ENCODE measurements around the gene ATP5IF1. TPM values are rescaled to one million over a fixed set of nuclear protein-coding genes. Genes with fewer than 3 reads are reported as not detected.
A peak's percentile ranks its signal among the peaks of the same experiment; 100 is the strongest.

Gene ATP5IF1
- total RNA-seq, 8 experiments from 2014 or later = 236 to 466 (median 385) TPM

DNA sequence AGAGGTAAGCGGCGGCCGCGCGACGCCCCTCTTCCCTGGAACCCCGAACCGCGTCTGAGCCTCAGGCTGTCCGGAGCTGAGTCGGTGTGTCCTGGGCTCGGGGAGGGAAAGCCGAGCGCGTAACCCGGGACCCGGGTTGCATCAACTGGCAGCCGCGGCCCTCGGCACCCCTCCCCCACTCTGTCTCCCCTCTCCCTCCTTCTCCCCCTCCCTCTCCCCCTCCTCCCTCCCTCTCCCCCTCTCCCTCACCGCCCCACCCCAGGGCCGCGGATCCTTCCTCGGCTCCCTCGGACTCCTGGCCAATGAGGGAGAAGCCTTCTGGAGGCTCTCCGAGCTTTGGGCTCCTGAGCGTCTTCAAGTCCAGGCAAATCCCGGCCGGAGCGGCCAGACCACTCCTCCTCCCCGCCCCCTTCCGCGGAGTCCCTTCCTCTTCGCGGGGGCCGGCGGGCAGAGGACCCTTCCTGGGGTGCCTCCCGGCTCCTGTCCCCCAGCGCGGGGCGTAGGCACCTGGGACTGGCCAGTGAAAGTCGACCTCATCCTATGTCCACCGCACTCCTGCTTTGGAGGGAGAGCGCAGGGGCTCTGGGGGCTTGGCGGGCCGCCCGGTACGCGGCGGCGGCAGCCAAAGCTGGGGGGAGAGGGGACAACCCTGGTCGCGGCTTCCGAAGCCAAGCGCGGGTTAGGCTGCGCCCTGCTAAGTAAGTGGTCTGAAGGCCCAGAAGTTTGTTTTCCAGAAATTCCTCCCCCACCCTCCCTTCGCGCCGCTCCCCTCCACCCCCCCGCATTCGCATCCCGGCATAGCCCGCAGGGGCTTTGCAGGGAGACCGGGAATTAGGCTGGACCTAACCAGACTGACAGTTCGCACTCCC is 24.2 kb downstream of the ATP5IF1 start:
- Histone ChIP-seq H3K4me3 (peak overlapping the region; percentile 79 to 97 (median 83)), H3K27ac (peak overlapping the region; percentile 90 to 92), H3K4me1 (replicated peaks in 1 of 2) (peaks cover 45 to 47% of the 10 kb centered on the region in 2 donors)
- peak; percentile 47 to 75 (median 54) for ATAC-seq (replicated peaks in 6 of 8)
- 0 to 4% (median 0%) methylated on average over 2 to 9 of the region's 66 CpGs; no CpG with 5 or more reads in 7 of the 10 experiments for WGBS, 10 experiments
- in situ Hi-C loops (cut with MboI; ENCODE audit: low pct_unique_long_range_greater_than_20kb in 2 of 9, low sequenced_read_pairs in 9 of 9, unreplicated experiment in 9 of 9) = loop anchor here in 1 of 9 experiments (10.0 kb wide), 1 partner anchor 65 kb away; the partner anchor contains the start of gene MED18

GRCh38 chr1:28260803-28261174 is 24.9 kb downstream of the ATP5IF1 start:
- no peak overlapping the region for H3K27ac ChIP-seq
- in situ Hi-C loops (cut with MboI; ENCODE audit: low pct_unique_long_range_greater_than_20kb in 2 of 9, low sequenced_read_pairs in 9 of 9, unreplicated experiment in 9 of 9) = loop anchor here in 1 of 9 experiments (10.0 kb wide), 1 partner anchor 64 kb away; the partner anchor contains the start of gene MED18
- WGBS, 10 experiments = 6 to 46% (median 22%) methylated on average over 2 to 5 of the region's 7 CpGs; no CpG with 5 or more reads in 2 of the 10 experiments
- peaks cover 51 to 53% of the 10 kb centered on the region in 2 donors for H3K4me1 ChIP-seq (replicated peaks in 1 of 2)
- peak overlapping the region; percentile 79 to 97 (median 83) for H3K4me3 ChIP-seq
- no peak for ATAC-seq (replicated peaks in 6 of 8)

DNA sequence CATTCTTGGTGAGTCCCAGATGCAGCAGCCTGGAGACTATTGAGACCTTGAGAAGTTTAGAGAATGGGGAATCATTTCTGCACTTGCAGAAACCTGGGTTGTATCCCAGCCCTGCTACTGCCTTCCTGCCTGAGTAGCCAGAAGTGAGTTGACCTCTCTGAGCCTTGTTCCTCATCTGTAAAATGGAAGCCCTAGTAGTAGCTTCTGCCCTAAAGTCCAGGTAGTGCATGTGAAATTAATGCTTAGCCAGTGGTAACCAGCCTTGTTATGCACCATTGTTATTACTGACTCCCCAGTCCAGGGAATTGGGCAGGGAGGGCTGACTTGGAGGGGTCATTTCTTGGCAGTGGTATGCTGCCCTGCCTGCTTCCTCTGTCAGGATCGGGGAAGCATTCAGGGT is 29.0 kb downstream of the ATP5IF1 start:
- H3K4me3 ChIP-seq = peak overlapping the region in 1 of 5 donors; percentile 3
- H3K4me1 ChIP-seq (replicated peaks in 1 of 2) = peaks cover 52 to 59% of the 10 kb centered on the region in 2 donors
- no peak overlapping the region for H3K27ac ChIP-seq
- ATAC-seq (replicated peaks in 6 of 8) = no peak
- in situ Hi-C loops (cut with MboI; ENCODE audit: low pct_unique_long_range_greater_than_20kb in 2 of 9, low sequenced_read_pairs in 9 of 9, unreplicated experiment in 9 of 9) = loop anchor here in 1 of 9 experiments (10.0 kb wide), 1 partner anchor 60 kb away; the partner anchor contains the start of gene MED18
- 71 to 80% methylated on average over 1 of the region's 1 CpG; no CpG with 5 or more reads in 8 of the 10 experiments for WGBS, 10 experiments

GRCh38 chr1:28265577-28265976 is 29.7 kb downstream of the ATP5IF1 start:
- in situ Hi-C loops (cut with MboI; ENCODE audit: low pct_unique_long_range_greater_than_20kb in 2 of 9, low sequenced_read_pairs in 9 of 9, unreplicated experiment in 9 of 9) = loop anchor here in 1 of 9 experiments (10.0 kb wide), 1 partner anchor 59 kb away; the partner anchor contains the start of gene MED18
- Histone ChIP-seq H3K27ac (no peak overlapping the region), H3K4me3 (no peak overlapping the region), H3K4me1 (replicated peaks in 1 of 2) (peaks cover 52 to 59% of the 10 kb centered on the region in 2 donors)
- 43 to 92% (median 81%) methylated on average over 1 to 6 of the region's 8 CpGs; no CpG with 5 or more reads in 3 of the 10 experiments for WGBS, 10 experiments
- ATAC-seq (replicated peaks in 6 of 8) = no peak

DNA sequence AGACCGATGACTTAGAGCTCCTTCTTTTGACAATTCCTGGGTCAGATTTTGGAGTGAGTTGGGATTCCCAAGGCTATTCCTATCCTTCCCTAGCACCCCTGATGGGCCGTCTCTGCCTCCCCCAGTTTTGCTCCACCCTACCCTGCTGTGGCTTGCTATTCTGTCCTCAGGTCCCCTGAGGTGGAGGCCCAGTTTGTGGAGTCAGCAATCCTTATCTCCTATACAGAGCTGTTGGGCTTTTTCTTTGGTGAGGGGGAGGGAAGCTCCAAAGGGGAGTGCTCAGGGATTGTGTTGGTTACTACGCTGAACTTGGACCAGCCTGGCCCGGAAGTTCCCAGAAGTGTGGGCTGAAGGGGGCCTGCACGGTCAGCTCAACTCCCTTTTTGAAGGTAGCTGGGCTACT is 31.0 kb downstream of the ATP5IF1 start:
- 20 to 83% (median 60%) methylated on average over 1 to 5 of the region's 5 CpGs; no CpG with 5 or more reads in 2 of the 10 experiments for WGBS, 10 experiments
- ATAC-seq (replicated peaks in 6 of 8) = peak in 3 of 8 experiments; percentile 5 to 28 (median 10)
- Histone ChIP-seq H3K4me3 (no peak overlapping the region), H3K4me1 (replicated peaks in 1 of 2) (peaks cover 40 to 51% of the 10 kb centered on the region in 2 donors), H3K27ac (peak overlapping the region in 1 of 2 donors; percentile 23)
- in situ Hi-C loops (cut with MboI; ENCODE audit: low pct_unique_long_range_greater_than_20kb in 2 of 9, low sequenced_read_pairs in 9 of 9, unreplicated experiment in 9 of 9) = loop anchor here in 1 of 9 experiments (10.0 kb wide), 1 partner anchor 58 kb away; the partner anchor contains the start of gene MED18

DNA sequence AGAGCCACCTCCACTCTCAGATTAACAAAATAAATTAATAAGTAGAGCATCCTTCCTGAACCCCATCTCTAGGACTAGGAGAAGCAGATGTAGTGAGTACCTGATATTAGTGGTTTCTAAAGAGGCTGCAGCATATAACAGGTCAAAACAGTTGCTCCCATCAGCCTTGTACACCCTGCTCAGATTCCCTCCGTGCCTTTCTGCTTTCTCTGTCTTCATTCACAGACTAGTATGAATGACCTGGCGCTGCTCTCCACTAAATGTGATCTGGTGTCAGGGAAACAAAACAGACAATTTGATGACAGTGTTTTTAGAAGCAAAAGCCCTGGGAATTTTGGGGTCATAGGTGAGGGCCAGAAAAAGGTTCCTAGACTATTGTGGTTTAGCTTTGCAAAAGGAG is 31.7 kb downstream of the ATP5IF1 start:
- 68 to 100% (median 84%) methylated on average over 1 to 2 of the region's 2 CpGs; no CpG with 5 or more reads in 4 of the 10 experiments for WGBS, 10 experiments
- Histone ChIP-seq H3K4me3 (no peak overlapping the region), H3K4me1 (replicated peaks in 1 of 2) (peaks cover 36 to 46% of the 10 kb centered on the region in 2 donors), H3K27ac (no peak overlapping the region)
- no peak for ATAC-seq (replicated peaks in 6 of 8)
- in situ Hi-C loops (cut with MboI; ENCODE audit: low pct_unique_long_range_greater_than_20kb in 2 of 9, low sequenced_read_pairs in 9 of 9, unreplicated experiment in 9 of 9) = loop anchor here in 1 of 9 experiments (10.0 kb wide), 1 partner anchor 57 kb away; the partner anchor contains the start of gene MED18

DNA sequence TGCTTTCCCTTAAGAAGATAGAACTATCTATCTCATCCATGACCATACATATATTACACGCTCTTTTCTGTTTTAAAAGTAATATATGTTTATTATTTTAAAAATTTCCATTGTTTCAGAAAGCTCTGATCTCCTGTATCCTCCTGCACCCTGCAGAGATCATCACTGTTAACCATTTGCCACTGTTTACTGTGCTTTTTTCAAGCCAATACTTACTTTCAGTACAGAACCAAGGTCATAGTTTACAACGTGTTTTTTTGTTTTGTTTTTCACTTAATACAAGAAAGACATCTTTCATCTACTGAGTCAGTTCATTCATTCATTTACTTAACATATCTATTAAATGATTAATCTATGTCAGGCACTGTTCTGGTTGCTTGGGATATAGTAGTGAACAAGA is 33.6 kb downstream of the ATP5IF1 start:
- ATAC-seq (replicated peaks in 6 of 8) = no peak
- Histone ChIP-seq H3K4me3 (no peak overlapping the region), H3K27ac (no peak overlapping the region), H3K4me1 (replicated peaks in 1 of 2) (peaks cover 19 to 27% of the 10 kb centered on the region in 2 donors)
- WGBS, 10 experiments = 52 to 100% (median 76%) methylated on average over 1 to 2 of the region's 2 CpGs
- in situ Hi-C loops (cut with MboI; ENCODE audit: low pct_unique_long_range_greater_than_20kb in 2 of 9, low sequenced_read_pairs in 9 of 9, unreplicated experiment in 9 of 9) = loop anchor here in 1 of 9 experiments (10.0 kb wide), 1 partner anchor 55 kb away; the partner anchor contains the start of gene MED18

DNA sequence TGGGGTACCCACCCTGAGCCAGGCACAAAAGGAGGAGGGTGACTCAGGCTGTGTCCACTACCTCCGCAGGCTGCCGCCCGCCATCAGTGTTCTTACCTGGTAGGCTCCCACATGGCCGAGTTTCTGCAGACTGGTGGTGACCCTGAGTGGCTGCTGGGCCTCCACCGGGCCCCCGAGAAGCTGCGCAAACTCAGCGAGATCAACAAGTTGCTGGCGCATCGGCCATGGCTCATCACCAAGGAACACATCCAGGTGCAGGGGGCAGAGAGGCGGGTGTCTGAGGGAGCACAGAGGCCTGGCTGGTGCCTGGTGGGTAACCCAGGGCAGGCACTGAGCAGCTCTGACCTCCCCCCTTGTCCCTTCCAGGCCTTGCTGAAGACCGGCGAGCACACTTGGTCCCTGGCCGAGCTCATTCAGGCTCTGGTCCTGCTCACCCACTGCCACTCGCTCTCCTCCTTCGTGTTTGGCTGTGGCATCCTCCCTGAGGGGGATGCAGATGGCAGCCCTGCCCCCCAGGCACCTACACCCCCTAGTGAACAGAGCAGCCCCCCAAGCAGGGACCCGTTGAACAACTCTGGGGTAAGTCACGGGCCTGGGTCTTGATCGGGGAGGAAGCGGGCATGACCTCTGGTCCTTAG is 36.4 kb downstream of the ATP5IF1 start:
- Histone ChIP-seq H3K4me3 (no peak overlapping the region), H3K4me1 (replicated peaks in 1 of 2) (peaks cover 0 to 1% of the 10 kb centered on the region in 2 donors), H3K27ac (no peak overlapping the region)
- in situ Hi-C loops (cut with MboI; ENCODE audit: low pct_unique_long_range_greater_than_20kb in 2 of 9, low sequenced_read_pairs in 9 of 9, unreplicated experiment in 9 of 9) = no loop called here
- peak in 4 of 8 experiments; percentile 16 to 26 (median 18) for ATAC-seq (replicated peaks in 6 of 8)
- WGBS, 10 experiments = 90 to 100% (median 97%) methylated on average over 3 to 19 of the region's 20 CpGs; no CpG with 5 or more reads in 5 of the 10 experiments

- H3K4me3 ChIP-seq = no peak overlapping the region
- H3K4me1 ChIP-seq (replicated peaks in 1 of 2) = no peaks in the 10 kb centered on the region
- peak in 1 of 8 experiments; percentile 12 for ATAC-seq (replicated peaks in 6 of 8)
- no peak overlapping the region for H3K27ac ChIP-seq
- in situ Hi-C loops (cut with MboI; ENCODE audit: low pct_unique_long_range_greater_than_20kb in 2 of 9, low sequenced_read_pairs in 9 of 9, unreplicated experiment in 9 of 9) = no loop called here
- 33 to 100% (median 84%) methylated on average over 1 to 16 of the region's 17 CpGs; no CpG with 5 or more reads in 3 of the 10 experiments for WGBS, 10 experiments
These were observed 37.4 kb downstream of the ATP5IF1 start for GRCh38 chr1:28273216-28273860.

- Histone ChIP-seq H3K4me1 (replicated peaks in 1 of 2) (no peaks in the 10 kb centered on the region), H3K27ac (no peak overlapping the region), H3K4me3 (no peak overlapping the region)
- peak in 2 of 8 experiments; percentile 15 to 59 for ATAC-seq (replicated peaks in 6 of 8)
- 95 to 100% (median 100%) methylated on average over 1 to 5 of the region's 5 CpGs; no CpG with 5 or more reads in 3 of the 10 experiments for WGBS, 10 experiments
- in situ Hi-C loops (cut with MboI; ENCODE audit: low pct_unique_long_range_greater_than_20kb in 2 of 9, low sequenced_read_pairs in 9 of 9, unreplicated experiment in 9 of 9) = no loop called here
These were observed 42.8 kb downstream of the ATP5IF1 start for GRCh38 chr1:28278763-28279162.

- no peak overlapping the region for H3K4me3 ChIP-seq
- 89 to 100% (median 96%) methylated on average over 2 to 7 of the region's 7 CpGs; no CpG with 5 or more reads in 4 of the 10 experiments for WGBS, 10 experiments
- in situ Hi-C loops (cut with MboI; ENCODE audit: low pct_unique_long_range_greater_than_20kb in 2 of 9, low sequenced_read_pairs in 9 of 9, unreplicated experiment in 9 of 9) = no loop called here
- no peak overlapping the region for H3K27ac ChIP-seq
- H3K4me1 ChIP-seq (replicated peaks in 1 of 2) = no peaks in the 10 kb centered on the region
- no peak for ATAC-seq (replicated peaks in 6 of 8)
These were observed 43.8 kb downstream of the ATP5IF1 start for GRCh38 chr1:28279721-28280120.

DNA sequence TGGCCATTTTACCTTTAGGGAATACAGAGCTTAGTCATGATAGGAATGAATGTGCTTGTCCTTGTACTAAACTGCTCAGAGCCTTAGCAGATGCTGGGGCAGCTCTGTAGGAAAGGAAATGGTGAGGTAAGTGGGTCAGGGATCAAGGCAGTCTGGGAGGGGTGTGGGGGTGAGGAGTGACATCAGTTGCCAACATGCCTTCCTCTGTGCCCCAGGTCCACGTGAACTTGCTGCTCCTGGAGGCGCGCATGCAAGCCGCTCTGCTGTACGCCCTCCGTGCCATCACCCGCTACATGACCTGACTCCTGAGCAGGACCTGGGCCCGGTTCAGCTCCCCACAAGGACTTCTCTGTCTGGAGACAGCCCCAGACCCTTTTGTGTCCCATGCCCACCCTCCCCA is 44.6 kb downstream of the ATP5IF1 start:
- Histone ChIP-seq H3K4me1 (replicated peaks in 1 of 2) (no peaks in the 10 kb centered on the region), H3K4me3 (no peak overlapping the region), H3K27ac (no peak overlapping the region)
- 80 to 97% (median 97%) methylated on average over 1 to 8 of the region's 8 CpGs; no CpG with 5 or more reads in 7 of the 10 experiments for WGBS, 10 experiments
- peak in 5 of 8 experiments; percentile 12 to 30 (median 26) for ATAC-seq (replicated peaks in 6 of 8)
- in situ Hi-C loops (cut with MboI; ENCODE audit: low pct_unique_long_range_greater_than_20kb in 2 of 9, low sequenced_read_pairs in 9 of 9, unreplicated experiment in 9 of 9) = no loop called here

Data from motor neuron (in vitro differentiated cells).